ENCODE data around the gene SNX14. TPM values are rescaled to one million over a fixed set of nuclear protein-coding genes. Genes with fewer than 3 reads are reported as not detected.

SNX14 gene
- total and polyA plus RNA-seq, 2 of the 13 experiments (the other 11 are each of a cell fraction or from before 2014, with no cell fraction given) = 83.5 to 112 TPM

DNA sequence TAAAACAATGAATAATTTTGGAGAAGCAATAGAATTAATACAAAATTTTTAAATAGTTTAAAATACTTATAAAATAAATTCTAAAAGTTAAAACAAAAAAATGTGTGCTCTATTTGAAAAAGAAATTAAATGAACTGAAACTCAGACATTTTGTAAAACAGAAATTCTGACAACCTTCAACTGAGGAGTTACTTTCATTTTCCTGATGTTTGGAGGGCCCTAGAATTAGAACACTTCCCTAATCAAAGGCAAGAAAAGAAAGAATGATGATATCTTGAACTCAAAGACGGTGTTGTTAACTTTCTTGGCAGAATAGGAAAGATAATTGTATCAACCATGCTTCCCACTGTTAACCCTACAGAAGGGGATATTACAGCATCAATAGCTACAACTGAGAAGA lies 27.9 kb downstream of the SNX14 start:
- H4K20me1 ChIP-seq (ENCODE audit: insufficient read depth, low read length) = no peaks in the 10 kb centered on the region
- no peaks in the 10 kb centered on the region for H3K9me3 ChIP-seq (ENCODE audit: low read length)
- in situ Hi-C loops (cut with HindIII; ENCODE audit: extremely low pct_ligation_motif_present, low pct_unique_long_range_greater_than_20kb) = no loop called here
- intact Hi-C loops (cut with micrococcal nuclease; ENCODE audit: unreplicated experiment) = no loop called here
- no peaks in the 10 kb centered on the region for H3K4me1 ChIP-seq (ENCODE audit: insufficient read depth, low read length)
- ATAC-seq (no peak), DNase-seq (ENCODE audit: low spot score) (no peak), FAIRE-seq (no peak)
- no peak overlapping the region for H3K4me3 ChIP-seq (replicated peaks in 1 of 3; ENCODE audit: insufficient read depth in 1 of 3, low read depth in 2 of 3, low read length in 3 of 3)
- no peak overlapping the region for H3K4me2 ChIP-seq (ENCODE audit: low read depth, low read length)
- no peak overlapping the region for H2AFZ ChIP-seq (ENCODE audit: low read length)
- H3K27ac ChIP-seq (ENCODE audit: extremely low read length, insufficient read depth, low read length) = no peak overlapping the region
- peaks cover 0 to 23% of the 10 kb centered on the region in 2 experiments; a peak in 4 of 5 replicates for H3K36me3 ChIP-seq (replicated peaks in 1 of 2; ENCODE audit: control insufficient read depth in 1 of 2, insufficient read depth in 2 of 2, low read length in 2 of 2)
- no peak overlapping the region for H3K9ac ChIP-seq (ENCODE audit: insufficient read depth, low read depth, low read length)
- no peak for TF ChIP-seq ZNF510 (CRISPR knock-in tag; IDR thresholded peaks at IDR 0.05; ENCODE audit: low read depth)
- TF ChIP-seq, protein P1, sequence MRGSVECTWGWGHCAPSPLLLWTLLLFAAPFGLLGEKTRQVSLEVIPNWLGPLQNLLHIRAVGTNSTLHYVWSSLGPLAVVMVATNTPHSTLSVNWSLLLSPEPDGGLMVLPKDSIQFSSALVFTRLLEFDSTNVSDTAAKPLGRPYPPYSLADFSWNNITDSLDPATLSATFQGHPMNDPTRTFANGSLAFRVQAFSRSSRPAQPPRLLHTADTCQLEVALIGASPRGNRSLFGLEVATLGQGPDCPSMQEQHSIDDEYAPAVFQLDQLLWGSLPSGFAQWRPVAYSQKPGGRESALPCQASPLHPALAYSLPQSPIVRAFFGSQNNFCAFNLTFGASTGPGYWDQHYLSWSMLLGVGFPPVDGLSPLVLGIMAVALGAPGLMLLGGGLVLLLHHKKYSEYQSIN (CRISPR knock-in tag; IDR thresholded peaks at IDR 0.05; ENCODE audit: borderline replicate concordance) = no peak
- no peak for TF ChIP-seq FOXK2 (IDR thresholded peaks at IDR 0.05)
- no peak for TF ChIP-seq NFYC (CRISPR knock-in tag; IDR thresholded peaks at IDR 0.05)
- no peak for TF ChIP-seq YY1 (IDR thresholded peaks at IDR 0.05; ENCODE audit: insufficient read depth, insufficient replicate concordance, low read depth, low read length)
- TF ChIP-seq ZNF776 (CRISPR knock-in tag; IDR thresholded peaks at IDR 0.05) = no peak
- no peak for TF ChIP-seq ZNF841 (CRISPR knock-in tag; IDR thresholded peaks at IDR 0.05; ENCODE audit: borderline replicate concordance)
- no peak for TF ChIP-seq XRCC5 (optimal IDR thresholded peaks at IDR 0.05; ENCODE audit: low read length)
- TF ChIP-seq ZNF234 (CRISPR knock-in tag; conservative IDR thresholded peaks at IDR 0.05) = no peak
- TF ChIP-seq PBX3 (CRISPR knock-in tag; IDR thresholded peaks at IDR 0.05; ENCODE audit: borderline replicate concordance) = no peak
- no peak for TF ChIP-seq ZNF572 (CRISPR knock-in tag; IDR thresholded peaks at IDR 0.05)
- TF ChIP-seq, protein P2, sequence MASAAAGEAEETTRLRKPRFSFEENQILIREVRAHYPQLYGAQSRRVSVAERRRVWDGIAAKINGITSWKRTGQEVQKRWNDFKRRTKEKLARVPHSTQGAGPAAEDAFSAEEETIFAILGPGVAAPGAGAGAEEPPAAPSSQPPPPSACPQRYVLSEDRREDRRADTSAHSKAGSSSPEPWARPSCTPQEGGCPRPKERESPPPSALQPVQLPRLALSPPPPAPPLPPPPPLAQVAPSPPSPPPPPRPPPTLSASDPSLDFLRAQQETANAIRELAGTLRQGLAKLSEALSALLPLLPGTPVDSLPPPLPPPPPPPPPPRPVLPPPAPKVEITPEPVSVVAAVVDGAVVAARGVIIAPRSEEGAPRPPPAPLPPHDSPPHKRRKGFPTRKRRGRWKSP (CRISPR knock-in tag; IDR thresholded peaks at IDR 0.05) = no peak
- TF ChIP-seq SETDB1 (CRISPR knock-in tag; IDR thresholded peaks at IDR 0.05; ENCODE audit: borderline replicate concordance) = no peak
- no peak for TF ChIP-seq THAP9 (CRISPR knock-in tag; IDR thresholded peaks at IDR 0.05; ENCODE audit: borderline replicate concordance)
- no peak for TF ChIP-seq ZNF235 (CRISPR knock-in tag; IDR thresholded peaks at IDR 0.05; ENCODE audit: borderline replicate concordance)
- no peak for TF ChIP-seq ZNF484 (CRISPR knock-in tag; IDR thresholded peaks at IDR 0.05; ENCODE audit: borderline replicate concordance, low read depth)
- no peak for TF ChIP-seq HBP1 (CRISPR knock-in tag; IDR thresholded peaks at IDR 0.05; ENCODE audit: low read depth)
- TF ChIP-seq HMGA1 (CRISPR knock-in tag; conservative IDR thresholded peaks at IDR 0.05) = no peak
- TF ChIP-seq ZSCAN30 (CRISPR knock-in tag; IDR thresholded peaks at IDR 0.05) = no peak
- 96% methylated on average over 1 of the region's 1 CpG for WGBS (ENCODE audit: low lambda C conversion rate)
- ChIA-PET CTCF (ENCODE audit: low intra/inter-chr PET ratio, low total read pairs) (no interaction called here), POLR2A (no interaction called here)
- H3K27me3 ChIP-seq (ENCODE audit: control insufficient read depth in 1 of 2, insufficient read depth in 2 of 2, low read length in 2 of 2) = no peaks in the 10 kb centered on the region
- BruUV-seq (replicated peaks) = no TSS peak
- H3K79me2 ChIP-seq (ENCODE audit: insufficient read depth, low read length) = no peaks in the 10 kb centered on the region

Data from HepG2 (cell line).